ENCODE results near the gene CAMTA1. TPM values are rescaled to one million over a fixed set of nuclear protein-coding genes. Genes with fewer than 3 reads are reported as not detected.

Gene CAMTA1
- total RNA-seq, 5 donors from 2014 or later (not counting 1 experiment from before 2014, with no cell fraction given), result 29.7 to 37.4 (median 34.6) TPM

- no peaks in the 10 kb centered on the region for H3K9me3 Mint-ChIP-seq
- ChIA-PET CTCF (no interaction called here), POLR2A (interaction anchor here in 1 of 2 donors (0.6 kb wide), 1 partner anchor 77 kb away, joined by 3 read pairs; no protein-coding TSS in a partner anchor)
- no peak overlapping the region for H3K4me3 Mint-ChIP-seq
- H3K4me3 ChIP-seq (ENCODE audit: control insufficient read depth in 1 of 2, extremely low read depth in 1 of 2, low read length in 1 of 2), result no peak overlapping the region
- H3K9me3 ChIP-seq, result no peaks in the 10 kb centered on the region
- ATAC-seq (replicated peaks in 1 of 4) (no peak), DNase-seq (no peak)
- no peaks in the 10 kb centered on the region for H3K27me3 Mint-ChIP-seq
- H3K27ac ChIP-seq (ENCODE audit: low read length), result no peak overlapping the region
- no peaks in the 10 kb centered on the region for H3K27me3 ChIP-seq (replicated peaks in 1 of 2; ENCODE audit: control insufficient read depth in 2 of 2, extremely low read depth in 1 of 2, insufficient read depth in 2 of 2, low read length in 1 of 2)
- H3K36me3 Mint-ChIP-seq, result peaks cover 15% of the 10 kb centered on the region
- peaks cover 0 to 2% of the 10 kb centered on the region in 2 experiments for H3K4me1 ChIP-seq (ENCODE audit: control insufficient read depth in 1 of 2, extremely low read depth in 1 of 2, insufficient read depth in 2 of 2, low read length in 2 of 2)
- peaks cover 0 to 13% of the 10 kb centered on the region in 2 donors for H3K36me3 ChIP-seq (ENCODE audit: control insufficient read depth in 2 of 2, extremely low read depth in 1 of 2, insufficient read depth in 1 of 2, low read length in 1 of 2)
- peaks cover 33 to 47% (median 39%) of the 10 kb centered on the region in 3 donors for H3K4me1 Mint-ChIP-seq
- no peak overlapping the region for H3K27ac Mint-ChIP-seq
Observed at GRCh38 chr1:6870571-6870970, 85.3 kb downstream of the CAMTA1 start.

- Histone ChIP-seq H3K4me3 (ENCODE audit: control insufficient read depth in 1 of 2, extremely low read depth in 1 of 2, low read length in 1 of 2) (no peak overlapping the region), H3K27ac (ENCODE audit: low read length) (no peak overlapping the region), H3K9me3 (no peaks in the 10 kb centered on the region), H3K36me3 (ENCODE audit: control insufficient read depth in 2 of 2, extremely low read depth in 1 of 2, insufficient read depth in 1 of 2, low read length in 1 of 2) (peaks cover 0 to 13% of the 10 kb centered on the region in 2 donors), H3K27me3 (replicated peaks in 1 of 2; ENCODE audit: control insufficient read depth in 2 of 2, extremely low read depth in 1 of 2, insufficient read depth in 2 of 2, low read length in 1 of 2) (no peaks in the 10 kb centered on the region), H3K4me1 (ENCODE audit: control insufficient read depth in 1 of 2, extremely low read depth in 1 of 2, insufficient read depth in 2 of 2, low read length in 2 of 2) (peaks cover 0 to 2% of the 10 kb centered on the region in 2 experiments)
- ChIA-PET CTCF (no interaction called here), POLR2A (interaction anchor here in 1 of 2 donors (0.6 kb wide), 1 partner anchor 78 kb away, joined by 3 read pairs; no protein-coding TSS in a partner anchor)
- Mint-ChIP-seq H3K4me1 (peaks cover 31 to 40% (median 33%) of the 10 kb centered on the region in 3 donors), H3K4me3 (no peak overlapping the region), H3K36me3 (peaks cover 22% of the 10 kb centered on the region), H3K27ac (no peak overlapping the region), H3K9me3 (no peaks in the 10 kb centered on the region), H3K27me3 (no peaks in the 10 kb centered on the region)
- WGBS (ENCODE audit: insufficient coverage), result no CpG with 5 or more reads among the region's 3 CpGs
- ATAC-seq (replicated peaks in 1 of 4), result no peak
- DNase-seq, result no peak
Observed at GRCh38 chr1:6871300-6871972, 86.2 kb downstream of the CAMTA1 start.

GRCh38 chr1:6872573-6873261 is 87.5 kb downstream of the CAMTA1 start:
- Histone ChIP-seq H3K4me1 (ENCODE audit: control insufficient read depth in 1 of 2, extremely low read depth in 1 of 2, insufficient read depth in 2 of 2, low read length in 2 of 2) (peaks cover 0 to 2% of the 10 kb centered on the region in 2 experiments), H3K36me3 (ENCODE audit: control insufficient read depth in 2 of 2, extremely low read depth in 1 of 2, insufficient read depth in 1 of 2, low read length in 1 of 2) (peaks cover 0 to 13% of the 10 kb centered on the region in 2 donors), H3K27me3 (replicated peaks in 1 of 2; ENCODE audit: control insufficient read depth in 2 of 2, extremely low read depth in 1 of 2, insufficient read depth in 2 of 2, low read length in 1 of 2) (no peaks in the 10 kb centered on the region), H3K4me3 (ENCODE audit: control insufficient read depth in 1 of 2, extremely low read depth in 1 of 2, low read length in 1 of 2) (no peak overlapping the region), H3K27ac (ENCODE audit: low read length) (no peak overlapping the region), H3K9me3 (no peaks in the 10 kb centered on the region)
- Mint-ChIP-seq H3K4me3 (no peak overlapping the region), H3K4me1 (peaks cover 24 to 32% (median 25%) of the 10 kb centered on the region in 3 donors), H3K27ac (no peak overlapping the region), H3K27me3 (no peaks in the 10 kb centered on the region), H3K9me3 (no peaks in the 10 kb centered on the region), H3K36me3 (peaks cover 29% of the 10 kb centered on the region)
- ChIA-PET POLR2A (no interaction called here), CTCF (interaction anchor here in 1 of 2 donors (0.7 kb wide), 1 partner anchor 27 kb away, joined by 3 read pairs; no protein-coding TSS in a partner anchor)
- DNase-seq (no peak), ATAC-seq (replicated peaks in 1 of 4) (no peak)
- WGBS (ENCODE audit: insufficient coverage), result 78% methylated on average over 5 of the region's 5 CpGs

GRCh38 chr1:6873298-6874015 is 88.2 kb downstream of the CAMTA1 start:
- no peaks in the 10 kb centered on the region for H3K27me3 ChIP-seq (replicated peaks in 1 of 2; ENCODE audit: control insufficient read depth in 2 of 2, extremely low read depth in 1 of 2, insufficient read depth in 2 of 2, low read length in 1 of 2)
- 79% methylated on average over 2 of the region's 4 CpGs for WGBS (ENCODE audit: insufficient coverage)
- Mint-ChIP-seq H3K27ac (no peak overlapping the region), H3K4me3 (no peak overlapping the region), H3K4me1 (peaks cover 17 to 26% (median 19%) of the 10 kb centered on the region in 3 donors), H3K36me3 (peaks cover 31% of the 10 kb centered on the region), H3K27me3 (no peaks in the 10 kb centered on the region), H3K9me3 (no peaks in the 10 kb centered on the region)
- ChIA-PET POLR2A (no interaction called here), CTCF (interaction anchor here in 1 of 2 donors (0.7 kb wide), 1 partner anchor 26 kb away, joined by 3 read pairs; no protein-coding TSS in a partner anchor)
- no peak overlapping the region for H3K27ac ChIP-seq (ENCODE audit: low read length)
- H3K4me1 ChIP-seq (ENCODE audit: control insufficient read depth in 1 of 2, extremely low read depth in 1 of 2, insufficient read depth in 2 of 2, low read length in 2 of 2), result peaks cover 0 to 2% of the 10 kb centered on the region in 2 experiments
- peaks cover 0 to 13% of the 10 kb centered on the region in 2 donors for H3K36me3 ChIP-seq (ENCODE audit: control insufficient read depth in 2 of 2, extremely low read depth in 1 of 2, insufficient read depth in 1 of 2, low read length in 1 of 2)
- no peak overlapping the region for H3K4me3 ChIP-seq (ENCODE audit: control insufficient read depth in 1 of 2, extremely low read depth in 1 of 2, low read length in 1 of 2)
- no peak for ATAC-seq (replicated peaks in 1 of 4)
- no peak for DNase-seq
- H3K9me3 ChIP-seq, result no peaks in the 10 kb centered on the region

- no peak overlapping the region for H3K4me3 Mint-ChIP-seq
- WGBS (ENCODE audit: insufficient coverage), result no CpG with 5 or more reads among the region's 4 CpGs
- Histone ChIP-seq H3K4me3 (ENCODE audit: control insufficient read depth in 1 of 2, extremely low read depth in 1 of 2, low read length in 1 of 2) (no peak overlapping the region), H3K4me1 (ENCODE audit: control insufficient read depth in 1 of 2, extremely low read depth in 1 of 2, insufficient read depth in 2 of 2, low read length in 2 of 2) (no peaks in the 10 kb centered on the region), H3K36me3 (ENCODE audit: control insufficient read depth in 2 of 2, extremely low read depth in 1 of 2, insufficient read depth in 1 of 2, low read length in 1 of 2) (peaks cover 0 to 13% of the 10 kb centered on the region in 2 donors), H3K9me3 (no peaks in the 10 kb centered on the region), H3K27ac (ENCODE audit: low read length) (no peak overlapping the region), H3K27me3 (replicated peaks in 1 of 2; ENCODE audit: control insufficient read depth in 2 of 2, extremely low read depth in 1 of 2, insufficient read depth in 2 of 2, low read length in 1 of 2) (no peaks in the 10 kb centered on the region)
- H3K36me3 Mint-ChIP-seq, result peaks cover 34% of the 10 kb centered on the region
- ATAC-seq (replicated peaks in 1 of 4) (no peak), DNase-seq (no peak)
- CTCF ChIA-PET, result no interaction called here
- POLR2A ChIA-PET, result no interaction called here
- H3K9me3 Mint-ChIP-seq, result no peaks in the 10 kb centered on the region
- H3K4me1 Mint-ChIP-seq, result peaks cover 10 to 19% (median 13%) of the 10 kb centered on the region in 3 donors
- no peak overlapping the region for H3K27ac Mint-ChIP-seq
- H3K27me3 Mint-ChIP-seq, result no peaks in the 10 kb centered on the region
Observed at GRCh38 chr1:6874298-6874697, 89.0 kb downstream of the CAMTA1 start.

GRCh38 chr1:6880951-6881690 is 95.9 kb downstream of the CAMTA1 start:
- Mint-ChIP-seq H3K27me3 (no peaks in the 10 kb centered on the region), H3K36me3 (peaks cover 21% of the 10 kb centered on the region), H3K9me3 (no peaks in the 10 kb centered on the region), H3K27ac (no peak overlapping the region), H3K4me1 (peaks cover 0 to 3% (median 0%) of the 10 kb centered on the region in 3 donors), H3K4me3 (no peak overlapping the region)
- H3K27ac ChIP-seq (ENCODE audit: low read length), result no peak overlapping the region
- ChIA-PET POLR2A (no interaction called here), CTCF (no interaction called here)
- ATAC-seq (replicated peaks in 1 of 4) (no peak), DNase-seq (no peak)
- H3K27me3 ChIP-seq (replicated peaks in 1 of 2; ENCODE audit: control insufficient read depth in 2 of 2, extremely low read depth in 1 of 2, insufficient read depth in 2 of 2, low read length in 1 of 2), result no peaks in the 10 kb centered on the region
- H3K36me3 ChIP-seq (ENCODE audit: control insufficient read depth in 2 of 2, extremely low read depth in 1 of 2, insufficient read depth in 1 of 2, low read length in 1 of 2), result no peaks in the 10 kb centered on the region
- no peak overlapping the region for H3K4me3 ChIP-seq (ENCODE audit: control insufficient read depth in 1 of 2, extremely low read depth in 1 of 2, low read length in 1 of 2)
- no peaks in the 10 kb centered on the region for H3K9me3 ChIP-seq
- H3K4me1 ChIP-seq (ENCODE audit: control insufficient read depth in 1 of 2, extremely low read depth in 1 of 2, insufficient read depth in 2 of 2, low read length in 2 of 2), result no peaks in the 10 kb centered on the region
- 93% methylated on average over 10 of the region's 12 CpGs for WGBS (ENCODE audit: insufficient coverage)

Measured in T-cell (primary cell).